GM12801 (cell line): Measurements from ENCODE around the gene RASGRF1.

ENCODE experiments used
- TF ChIP-seq, protein P1 (sequence below): IDR thresholded peaks from one replicate; pipeline ENCODE4 v1.5.1; 2011; ENCODE audit warnings: control low read depth; ENCODE audit not compliant: insufficient read length; ENCODE audit errors: extremely low read depth

The RASGRF1 gene

DNA sequence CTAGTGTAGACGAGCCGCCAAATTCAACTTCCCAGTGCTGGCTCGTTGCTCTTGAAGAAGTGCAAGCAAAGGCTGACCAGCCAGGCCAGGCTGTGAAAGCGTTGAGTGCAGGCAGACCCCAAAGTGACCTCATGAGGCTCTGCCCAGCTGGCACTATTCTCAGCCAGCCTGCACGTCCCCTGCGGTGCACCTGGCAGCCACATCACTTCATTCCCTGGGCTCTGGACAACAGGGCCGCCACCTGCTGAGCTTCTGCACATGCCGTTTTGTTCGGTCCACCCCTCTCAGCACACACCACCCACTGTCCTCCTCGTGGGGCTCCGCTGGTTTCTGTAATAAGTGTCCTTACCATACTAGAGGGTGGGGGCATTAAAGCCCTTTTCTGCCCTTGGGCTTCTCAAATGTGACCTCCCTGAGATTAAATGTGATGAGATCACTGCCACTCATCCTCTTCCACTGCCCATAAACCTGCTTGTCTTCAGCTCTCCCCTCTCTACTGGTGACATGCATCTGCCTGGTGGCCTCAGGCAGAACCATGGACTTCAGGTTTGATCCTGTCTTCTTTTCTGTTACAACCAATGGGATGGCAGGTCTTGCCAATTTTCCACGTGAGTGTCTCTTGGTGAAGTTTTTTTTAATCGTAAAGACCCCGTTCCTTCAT lies 6.1 kb downstream of the RASGRF1 start:
- TF ChIP-seq, protein P1, sequence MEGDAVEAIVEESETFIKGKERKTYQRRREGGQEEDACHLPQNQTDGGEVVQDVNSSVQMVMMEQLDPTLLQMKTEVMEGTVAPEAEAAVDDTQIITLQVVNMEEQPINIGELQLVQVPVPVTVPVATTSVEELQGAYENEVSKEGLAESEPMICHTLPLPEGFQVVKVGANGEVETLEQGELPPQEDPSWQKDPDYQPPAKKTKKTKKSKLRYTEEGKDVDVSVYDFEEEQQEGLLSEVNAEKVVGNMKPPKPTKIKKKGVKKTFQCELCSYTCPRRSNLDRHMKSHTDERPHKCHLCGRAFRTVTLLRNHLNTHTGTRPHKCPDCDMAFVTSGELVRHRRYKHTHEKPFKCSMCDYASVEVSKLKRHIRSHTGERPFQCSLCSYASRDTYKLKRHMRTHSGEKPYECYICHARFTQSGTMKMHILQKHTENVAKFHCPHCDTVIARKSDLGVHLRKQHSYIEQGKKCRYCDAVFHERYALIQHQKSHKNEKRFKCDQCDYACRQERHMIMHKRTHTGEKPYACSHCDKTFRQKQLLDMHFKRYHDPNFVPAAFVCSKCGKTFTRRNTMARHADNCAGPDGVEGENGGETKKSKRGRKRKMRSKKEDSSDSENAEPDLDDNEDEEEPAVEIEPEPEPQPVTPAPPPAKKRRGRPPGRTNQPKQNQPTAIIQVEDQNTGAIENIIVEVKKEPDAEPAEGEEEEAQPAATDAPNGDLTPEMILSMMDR, result no peak

DNA sequence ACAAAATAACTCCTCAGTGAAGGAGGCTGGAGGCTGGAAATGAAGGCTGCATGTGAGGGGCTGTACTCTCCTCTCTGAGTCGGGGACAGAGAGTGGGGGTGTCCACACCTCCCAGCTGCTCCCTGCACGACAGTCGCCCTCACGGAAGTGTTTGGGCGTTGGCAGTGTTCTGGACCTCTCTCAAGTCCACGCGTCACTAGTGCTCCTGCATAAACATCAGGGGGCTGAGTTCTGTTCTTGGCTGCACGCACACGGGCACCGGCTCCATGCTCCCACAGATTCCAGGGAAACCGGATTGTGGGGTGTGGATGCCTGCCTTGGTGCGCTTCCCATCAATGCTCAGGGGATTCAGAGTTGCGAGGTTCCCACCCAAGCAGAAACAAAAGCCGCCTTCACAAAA lies 7.4 kb downstream of the RASGRF1 start:
- TF ChIP-seq, protein P1, result no peak

DNA sequence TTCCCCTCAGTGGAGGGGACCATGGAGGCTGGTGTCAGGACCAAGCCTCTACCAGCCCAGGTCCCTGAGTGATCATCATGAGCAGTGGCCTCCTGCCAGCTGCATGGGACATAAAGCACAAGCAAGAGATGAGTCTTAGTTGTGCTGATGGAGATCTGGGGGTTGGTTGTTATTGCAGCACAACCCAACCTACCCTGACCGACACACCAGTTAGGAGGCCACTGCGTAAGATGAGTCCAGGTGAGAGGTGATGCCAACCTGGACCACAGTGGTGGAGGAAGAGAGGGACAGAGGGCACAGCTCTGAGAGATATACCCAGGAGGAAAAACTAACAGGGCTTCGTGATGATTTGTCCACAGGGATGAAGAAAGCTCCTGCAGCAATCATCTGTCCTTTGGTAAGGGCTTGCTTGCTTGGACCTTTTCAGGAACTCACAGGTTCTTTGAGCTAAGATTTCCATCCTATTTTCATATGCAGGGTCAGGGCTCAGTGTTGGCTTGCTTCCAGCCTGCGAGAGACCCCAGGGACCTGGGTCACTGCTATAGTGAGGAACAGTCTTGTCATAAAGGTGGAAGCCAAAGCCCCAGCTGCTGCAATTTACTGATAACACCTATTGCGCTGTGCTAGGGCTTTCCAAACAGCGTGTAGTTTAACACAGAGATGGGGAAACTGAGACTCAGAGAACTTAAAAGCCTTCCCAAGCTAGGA lies 8.1 kb downstream of the RASGRF1 start:
- TF ChIP-seq, protein P1, result no peak

DNA sequence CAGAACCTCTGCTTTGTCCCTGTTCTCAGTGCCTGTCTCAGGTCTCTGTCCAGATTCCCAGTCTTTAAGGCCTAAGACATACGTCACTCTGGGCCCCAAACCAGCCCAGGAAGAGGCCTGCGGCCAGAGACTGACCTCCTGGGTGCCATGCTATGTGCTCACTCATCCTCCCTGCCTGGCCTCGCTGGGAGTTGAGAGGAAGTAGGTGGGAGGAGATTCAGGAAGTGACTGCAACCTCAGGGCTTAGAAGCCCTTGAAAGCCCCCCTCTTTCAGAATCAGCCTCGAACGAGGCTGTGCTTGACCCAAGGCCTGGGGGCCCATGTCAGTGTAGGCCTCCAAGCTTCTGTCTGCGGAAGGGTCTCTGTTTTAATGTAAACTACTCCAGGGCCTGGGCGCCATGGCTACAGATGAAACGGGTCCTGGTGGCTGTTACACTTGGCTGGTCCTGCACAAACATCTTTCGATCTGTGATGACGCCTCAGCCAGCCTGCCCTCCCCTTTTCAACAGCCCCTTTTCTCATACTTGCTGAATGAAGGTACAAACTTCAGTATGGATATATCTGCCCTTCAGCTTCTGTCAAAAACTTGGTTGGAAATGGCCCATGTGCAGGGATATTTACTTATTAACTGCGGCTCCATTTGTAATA lies 11.7 kb downstream of the RASGRF1 start:
- TF ChIP-seq, protein P1, result no peak

DNA sequence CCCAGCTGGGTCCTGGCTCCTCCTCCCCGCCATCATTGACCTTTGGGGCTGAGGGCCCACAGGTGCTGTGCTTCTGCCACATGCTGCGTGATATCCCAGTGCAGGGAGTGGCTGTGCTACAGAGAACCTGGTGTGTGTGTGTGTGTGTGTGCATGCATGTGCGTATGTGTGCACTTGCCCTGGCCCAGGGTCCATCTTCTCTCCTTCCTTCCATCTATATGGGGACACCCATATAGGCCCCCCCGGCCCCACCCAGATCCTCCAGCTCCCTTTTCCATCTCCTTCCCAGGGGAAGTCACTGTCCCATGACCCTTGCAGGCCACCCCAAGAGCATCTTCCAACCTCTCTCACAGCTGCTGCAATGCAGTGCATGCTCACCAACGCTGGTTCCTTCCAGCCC lies 12.6 kb downstream of the RASGRF1 start:
- TF ChIP-seq, protein P1, result no peak

DNA sequence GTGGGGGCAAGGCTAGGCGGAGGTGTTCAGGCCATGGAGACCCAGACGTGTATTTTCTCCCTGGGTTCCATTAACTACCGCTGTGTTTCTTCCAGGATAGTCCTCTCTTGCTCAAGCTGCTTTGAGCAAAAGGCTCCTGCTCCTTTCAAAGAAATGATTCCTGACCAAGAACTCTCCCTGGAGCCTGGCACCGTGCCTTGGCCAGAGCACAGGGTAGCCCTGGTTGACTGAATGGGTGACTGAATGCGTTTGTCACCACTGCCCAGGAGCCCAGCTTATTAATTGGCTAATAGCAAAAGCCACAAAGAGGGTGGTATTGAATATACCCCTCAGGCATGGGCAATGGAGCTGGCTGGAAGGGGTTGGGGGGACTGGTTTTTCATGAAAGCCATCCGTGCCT lies 13.9 kb downstream of the RASGRF1 start:
- TF ChIP-seq, protein P1, result no peak

DNA sequence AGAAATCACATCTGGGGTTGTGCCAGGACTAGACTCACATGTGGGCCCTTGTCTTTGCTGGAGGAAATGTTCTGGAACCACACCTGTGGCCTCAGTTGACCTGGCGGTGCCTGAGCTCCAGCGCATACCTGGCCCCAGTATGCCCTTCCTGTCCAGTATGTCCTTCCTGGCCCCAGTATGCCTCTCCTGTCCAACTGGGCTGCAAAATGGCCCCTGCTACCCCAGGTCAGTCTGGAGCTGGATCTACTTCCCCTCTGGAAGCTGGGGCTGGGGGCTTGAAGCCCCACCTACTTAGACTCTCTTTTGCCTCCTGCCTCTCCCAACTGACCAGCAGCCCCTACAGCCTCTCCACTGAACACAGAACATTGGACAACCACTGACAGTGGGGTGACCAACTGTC lies 15.3 kb downstream of the RASGRF1 start:
- TF ChIP-seq, protein P1, result no peak
